ENCODE results near the gene JPT2.

JPT2 gene

GRCh38 chr16:1637526-1637925 lies 40.6 kb upstream of the JPT2 start:
- Histone ChIP-seq H3K36me3 (ENCODE audit: insufficient read depth) (peaks cover 4% of the 10 kb centered on the region; the same call in 1 of the 2 replicates), H2AFZ (ENCODE audit: low read depth) (no peak overlapping the region), H4K20me1 (ENCODE audit: insufficient read depth) (no peaks in the 10 kb centered on the region), H3K4me3 (IDR thresholded peaks at IDR 0.05; ENCODE audit: insufficient read depth, low read depth, low read length) (no peak overlapping the region), H3K9ac (no peak overlapping the region), H3K79me2 (ENCODE audit: insufficient read depth, low read depth) (no peaks in the 10 kb centered on the region), H3K27ac (no peak overlapping the region), H3K27me3 (ENCODE audit: insufficient read depth, low read depth) (no peaks in the 10 kb centered on the region), H3K4me2 (no peak overlapping the region), H3K4me1 (ENCODE audit: low read depth, poor library complexity, severe bottlenecking) (no peaks in the 10 kb centered on the region)
- TF ChIP-seq, protein P1, sequence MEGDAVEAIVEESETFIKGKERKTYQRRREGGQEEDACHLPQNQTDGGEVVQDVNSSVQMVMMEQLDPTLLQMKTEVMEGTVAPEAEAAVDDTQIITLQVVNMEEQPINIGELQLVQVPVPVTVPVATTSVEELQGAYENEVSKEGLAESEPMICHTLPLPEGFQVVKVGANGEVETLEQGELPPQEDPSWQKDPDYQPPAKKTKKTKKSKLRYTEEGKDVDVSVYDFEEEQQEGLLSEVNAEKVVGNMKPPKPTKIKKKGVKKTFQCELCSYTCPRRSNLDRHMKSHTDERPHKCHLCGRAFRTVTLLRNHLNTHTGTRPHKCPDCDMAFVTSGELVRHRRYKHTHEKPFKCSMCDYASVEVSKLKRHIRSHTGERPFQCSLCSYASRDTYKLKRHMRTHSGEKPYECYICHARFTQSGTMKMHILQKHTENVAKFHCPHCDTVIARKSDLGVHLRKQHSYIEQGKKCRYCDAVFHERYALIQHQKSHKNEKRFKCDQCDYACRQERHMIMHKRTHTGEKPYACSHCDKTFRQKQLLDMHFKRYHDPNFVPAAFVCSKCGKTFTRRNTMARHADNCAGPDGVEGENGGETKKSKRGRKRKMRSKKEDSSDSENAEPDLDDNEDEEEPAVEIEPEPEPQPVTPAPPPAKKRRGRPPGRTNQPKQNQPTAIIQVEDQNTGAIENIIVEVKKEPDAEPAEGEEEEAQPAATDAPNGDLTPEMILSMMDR (conservative IDR thresholded peaks at IDR 0.05; ENCODE audit: low read depth, low read length) = no peak

DNA sequence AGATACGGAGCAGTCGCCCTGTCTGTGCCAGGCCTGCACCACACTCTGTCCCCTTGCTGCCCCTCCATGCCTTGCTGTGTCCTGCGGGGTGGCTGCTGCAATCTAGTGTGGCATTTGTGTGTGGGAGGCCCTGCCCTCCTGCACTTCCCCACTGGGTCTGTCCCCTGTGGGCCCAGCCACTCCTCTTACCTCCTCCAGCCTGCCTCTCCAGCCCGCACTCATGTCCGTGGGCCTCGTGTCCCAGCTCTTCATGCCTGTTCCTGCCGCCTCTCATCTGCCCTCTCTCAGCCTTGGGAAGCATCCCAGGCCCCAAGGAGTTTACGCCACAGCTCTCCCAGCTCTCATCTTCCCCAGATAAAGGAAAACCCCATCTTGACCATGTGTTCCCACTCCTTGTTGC lies 39.3 kb upstream of the JPT2 start:
- no peak overlapping the region for H3K9ac ChIP-seq
- H4K20me1 ChIP-seq (ENCODE audit: insufficient read depth) = no peaks in the 10 kb centered on the region
- H3K4me1 ChIP-seq (ENCODE audit: low read depth, poor library complexity, severe bottlenecking) = no peaks in the 10 kb centered on the region
- H2AFZ ChIP-seq (ENCODE audit: low read depth) = no peak overlapping the region
- H3K27ac ChIP-seq = no peak overlapping the region
- H3K4me3 ChIP-seq (IDR thresholded peaks at IDR 0.05; ENCODE audit: insufficient read depth, low read depth, low read length) = no peak overlapping the region
- no peaks in the 10 kb centered on the region for H3K79me2 ChIP-seq (ENCODE audit: insufficient read depth, low read depth)
- TF ChIP-seq, protein P1 (conservative IDR thresholded peaks at IDR 0.05; ENCODE audit: low read depth, low read length) = no peak
- no peak overlapping the region for H3K4me2 ChIP-seq
- no peaks in the 10 kb centered on the region for H3K27me3 ChIP-seq (ENCODE audit: insufficient read depth, low read depth)
- peaks cover 3% of the 10 kb centered on the region; the same call in 1 of the 2 replicates for H3K36me3 ChIP-seq (ENCODE audit: insufficient read depth)

DNA sequence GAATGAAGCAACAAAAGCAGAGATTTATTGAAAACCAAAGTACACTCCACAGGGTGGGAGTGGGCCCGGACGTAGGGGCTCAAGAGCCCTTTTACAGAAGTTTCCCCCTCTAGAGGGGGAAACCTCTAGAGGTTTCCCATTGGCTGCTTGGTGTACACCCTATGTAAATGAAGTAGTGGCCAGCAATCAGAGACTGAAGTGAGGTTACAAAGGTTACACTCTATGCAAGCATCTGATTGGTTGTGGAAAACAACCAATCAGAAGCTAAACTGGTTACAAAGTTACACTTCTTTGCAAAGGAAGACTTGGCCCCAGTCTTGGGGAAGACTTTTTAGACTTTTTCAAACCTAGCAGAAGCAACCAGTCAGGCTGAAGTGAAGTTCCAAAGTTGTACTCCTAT lies 38.8 kb upstream of the JPT2 start:
- Histone ChIP-seq H3K4me3 (IDR thresholded peaks at IDR 0.05; ENCODE audit: insufficient read depth, low read depth, low read length) (no peak overlapping the region), H3K36me3 (ENCODE audit: insufficient read depth) (no peaks in the 10 kb centered on the region; the same call in 1 of the 2 replicates), H2AFZ (ENCODE audit: low read depth) (no peak overlapping the region), H3K9ac (no peak overlapping the region), H4K20me1 (ENCODE audit: insufficient read depth) (no peaks in the 10 kb centered on the region), H3K79me2 (ENCODE audit: insufficient read depth, low read depth) (no peaks in the 10 kb centered on the region), H3K27ac (no peak overlapping the region), H3K4me1 (ENCODE audit: low read depth, poor library complexity, severe bottlenecking) (no peaks in the 10 kb centered on the region), H3K27me3 (ENCODE audit: insufficient read depth, low read depth) (no peaks in the 10 kb centered on the region), H3K4me2 (no peak overlapping the region)
- TF ChIP-seq, protein P1 (conservative IDR thresholded peaks at IDR 0.05; ENCODE audit: low read depth, low read length) = no peak

DNA sequence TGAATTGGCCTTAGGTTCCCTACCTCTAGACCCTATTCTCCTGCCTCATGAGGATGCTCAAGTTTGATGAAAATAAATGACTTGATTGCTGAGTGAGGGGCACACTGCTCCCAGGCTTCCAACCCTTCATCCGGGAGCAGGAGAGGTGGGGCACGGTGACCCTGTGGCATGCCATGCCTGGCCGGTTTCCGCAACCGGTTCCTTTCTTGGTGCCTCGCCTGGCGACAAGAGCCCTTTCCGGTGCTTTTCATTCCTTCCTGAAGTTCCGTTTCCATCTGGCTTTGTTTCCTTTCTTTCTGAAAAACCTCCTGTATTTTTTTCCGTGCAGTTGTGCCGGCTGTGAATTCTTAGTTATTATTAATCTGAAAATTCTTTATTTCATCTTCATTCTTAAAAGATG lies 38.2 kb upstream of the JPT2 start:
- Histone ChIP-seq H3K4me3 (IDR thresholded peaks at IDR 0.05; ENCODE audit: insufficient read depth, low read depth, low read length) (no peak overlapping the region), H3K36me3 (ENCODE audit: insufficient read depth) (no peaks in the 10 kb centered on the region; the same call in 1 of the 2 replicates), H3K79me2 (ENCODE audit: insufficient read depth, low read depth) (no peaks in the 10 kb centered on the region), H3K4me1 (ENCODE audit: low read depth, poor library complexity, severe bottlenecking) (no peaks in the 10 kb centered on the region), H3K27me3 (ENCODE audit: insufficient read depth, low read depth) (no peaks in the 10 kb centered on the region), H3K9ac (no peak overlapping the region), H2AFZ (ENCODE audit: low read depth) (no peak overlapping the region), H3K4me2 (no peak overlapping the region), H4K20me1 (ENCODE audit: insufficient read depth) (no peaks in the 10 kb centered on the region), H3K27ac (no peak overlapping the region)
- TF ChIP-seq, protein P1 (conservative IDR thresholded peaks at IDR 0.05; ENCODE audit: low read depth, low read length) = no peak
